Psoas muscle (tissue), 8 donors: ENCODE results near the gene GAS6. TPM values are rescaled to one million over a fixed set of nuclear protein-coding genes. Genes with fewer than 3 reads are reported as not detected.

Source experiments
- ATAC-seq, 4 donors: fragments of 200-7000 bp; cut with Tn5 transposase; one replicate each; pipeline ENCODE4 v1.9.1; 2020; ENCODE audit warnings: moderate library complexity in 3 of 4, mild to moderate bottlenecking in 2 of 4
- DNase-seq, 2 donors: peaks; one replicate each; pipeline ENCODE4 v3.0.0-alpha.2; 2020
- H3K27ac ChIP-seq: fragments of 200-600 bp; one replicate; pipeline ENCODE4 v1.8.0; 2022
- H3K27me3 ChIP-seq, 3 donors: fragments of 200-600 bp in 1 of 3; one replicate each; pipeline versions ENCODE4 v1.6.1 to v1.8.0; 2013 to 2022; ENCODE audit warnings: low read length in 2 of 3, mild to moderate bottlenecking in 2 of 3, moderate library complexity in 1 of 3; ENCODE audit not compliant: insufficient read depth in 3 of 3
- H3K36me3 ChIP-seq, 2 donors: fragments of 200-600 bp in 1 of 2; one replicate each; pipeline versions ENCODE4 v1.6.1 to v1.8.0; 2013 to 2022; ENCODE audit warnings: low read depth in 1 of 2, mild to moderate bottlenecking in 1 of 2, moderate library complexity in 1 of 2; ENCODE audit not compliant: insufficient read depth in 1 of 2
- H3K4me1 ChIP-seq: fragments of 200-600 bp; one replicate; pipeline ENCODE4 v1.8.0; 2022
- H3K4me3 ChIP-seq: fragments of 200-600 bp; one replicate; pipeline ENCODE4 v1.8.0; 2022; ENCODE audit warnings: mild to moderate bottlenecking
- H3K9me3 ChIP-seq: fragments of 200-600 bp; one replicate; pipeline ENCODE4 v1.8.0; 2022
- CTCF ChIP-seq: fragments of 200-600 bp; IDR thresholded peaks from one replicate; pipeline ENCODE4 v1.8.0; 2022; ENCODE audit warnings: antibody characterized with exemption
- whole genome bisulfite sequencing, 3 donors: extraction: QIAGEN DNeasy Blood & Tissue Kit; methylation state at CpG; one replicate each; pipeline versions ENCODE4 v1.1.6 to v1.1.7; 2013; 5-methylcytosine and 5-hydroxymethylcytosine counted together
- intact Hi-C, 2 donors: fragments of 100-400 bp; cut with DNase I; formaldehyde crosslinking; loops; one replicate each; pipeline versions ENCODE4 v1.11.0 to v1.14.2; 2022
- polyA plus RNA-seq, 3 donors: library from polyadenylated mRNA; stranded (reverse); fragments of 200-250 nt; gene quantifications; one replicate each; pipeline ENCODE4 v1.2.3, GENCODE V29; 2013
- total RNA-seq, 4 donors: library from RNA; stranded (reverse); fragmentation: NEBNext Ultra II Directional in 2 of 4; extraction: Animal tissue kit (Norgen Biotek cat#: 25700) in 2 of 4; gene quantifications; one replicate each; pipeline versions ENCODE4 v1.2.1 to v1.2.4, GENCODE V29; 2021 to 2023
- donor health status: healthy with polysubstance abuse.
- donor health status: DM: no; HTN: no; CAD: no; lungs with moderate emphysema.
- donor health status: Bipolar disorder and iron deficiency.
- donor health status: healthy.
- donor health status: DM: yes; HTN: yes; CAD: no.
- donor health status: DM: no; HTN: no; CAD: no.
- donor health status: DM: no; HTN: no; CAD: no.
- donor health status: DM: yes; HTN: yes; CAD: no.

Gene GAS6
- total and polyA plus RNA-seq, 7 donors: 51.6 to 103 (median 65.8) TPM

DNA sequence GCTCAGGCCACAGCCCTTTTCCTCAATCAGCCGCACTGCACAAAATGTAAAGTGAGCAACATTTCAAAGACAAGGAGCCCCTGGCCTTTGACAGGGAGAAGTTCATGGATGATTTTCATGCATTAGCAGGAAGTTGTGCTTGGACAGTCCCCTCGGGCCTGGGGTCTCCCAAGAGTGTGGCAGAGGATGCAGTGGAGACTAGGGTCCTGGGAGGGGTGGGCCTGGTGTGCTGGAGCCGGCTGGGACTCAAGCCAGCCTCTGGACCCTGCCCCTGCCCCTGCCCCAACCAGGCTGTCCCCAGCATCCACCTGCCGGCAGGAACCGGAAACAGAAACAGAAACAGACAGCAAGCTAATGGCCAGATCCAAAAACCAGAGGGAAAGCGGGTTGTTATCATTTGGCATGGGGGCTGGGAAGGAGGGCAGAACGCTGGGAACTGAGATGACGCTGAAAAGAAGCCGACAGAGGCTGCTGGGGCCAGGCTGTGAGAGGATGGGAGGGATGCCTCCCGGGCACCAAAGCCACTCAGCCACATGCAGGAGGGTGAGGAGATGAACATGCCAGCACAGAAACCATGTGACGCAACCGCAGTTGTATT is 2.3 kb downstream of the GAS6 start:
- WGBS, 3 donors: 72 to 80% (median 73%) methylated on average over 12 of the region's 12 CpGs

GRCh38 chr13:113860665-113861432 is 3.0 kb downstream of the GAS6 start:
- Histone ChIP-seq H3K4me1 (peaks cover 51% of the 10 kb centered on the region), H3K36me3 (peaks cover 0 to 9% of the 10 kb centered on the region in 2 donors), H3K27ac (peak overlapping the region; percentile 9), H3K9me3 (no peaks in the 10 kb centered on the region), H3K27me3 (no peaks in the 10 kb centered on the region), H3K4me3 (peak overlapping the region; percentile 90)
- TF ChIP-seq CTCF: no peak
- intact Hi-C loops: loop anchor here in 1 of 2 donors (5.0 to 10.0 kb wide), 3 partner anchors 39 to 86 kb away; no protein-coding TSS in a partner anchor
- WGBS, 3 donors: 80 to 87% (median 82%) methylated on average over 15 of the region's 15 CpGs
- ATAC-seq: no peak
- DNase-seq: no peak

More for the DNA sequence above, 2.3 kb downstream of the GAS6 start:
- Histone ChIP-seq H3K27me3 (no peaks in the 10 kb centered on the region), H3K9me3 (no peaks in the 10 kb centered on the region), H3K27ac (no peak overlapping the region), H3K36me3 (peaks cover 0 to 9% of the 10 kb centered on the region in 2 donors), H3K4me1 (peaks cover 44% of the 10 kb centered on the region), H3K4me3 (peak overlapping the region; percentile 90)
- no peak for TF ChIP-seq CTCF
- DNase-seq (peak in 1 of 2 donors; percentile 48), ATAC-seq (no peak)
- intact Hi-C loops: loop anchor here (2.0 to 10.0 kb wide), 5 partner anchors 25 to 86 kb away; no protein-coding TSS in a partner anchor

GRCh38 chr13:113860051-113860664 is 3.7 kb downstream of the GAS6 start:
- H3K9me3 ChIP-seq: no peaks in the 10 kb centered on the region
- H3K4me1 ChIP-seq: peaks cover 58% of the 10 kb centered on the region
- TF ChIP-seq CTCF: no peak
- no peaks in the 10 kb centered on the region for H3K27me3 ChIP-seq
- 84 to 85% (median 84%) methylated on average over 12 of the region's 12 CpGs for WGBS, 3 donors
- no peak overlapping the region for H3K27ac ChIP-seq
- peaks cover 0 to 9% of the 10 kb centered on the region in 2 donors for H3K36me3 ChIP-seq
- no peak overlapping the region for H3K4me3 ChIP-seq
- DNase-seq (no peak), ATAC-seq (no peak)
- intact Hi-C loops: loop anchor here in 1 of 2 donors (5.0 to 10.0 kb wide), 3 partner anchors 38 to 87 kb away; no protein-coding TSS in a partner anchor

GRCh38 chr13:113859311-113860050 is 4.4 kb downstream of the GAS6 start:
- Histone ChIP-seq H3K9me3 (no peaks in the 10 kb centered on the region), H3K4me3 (no peak overlapping the region), H3K27me3 (no peaks in the 10 kb centered on the region), H3K4me1 (peaks cover 61% of the 10 kb centered on the region), H3K27ac (no peak overlapping the region), H3K36me3 (peaks cover 0 to 9% of the 10 kb centered on the region in 2 donors)
- ATAC-seq (no peak), DNase-seq (no peak)
- TF ChIP-seq CTCF: no peak
- 96 to 98% (median 96%) methylated on average over 4 of the region's 4 CpGs for WGBS, 3 donors
- intact Hi-C loops: loop anchor here in 1 of 2 donors (5.0 to 10.0 kb wide), 3 partner anchors 37 to 88 kb away; no protein-coding TSS in a partner anchor
